Osteocyte (in vitro differentiated cells): Measurements from ENCODE around the gene PFKM. TPM values are rescaled to one million over a fixed set of nuclear protein-coding genes. Genes with fewer than 3 reads are reported as not detected.

Source experiments
- DNase-seq: peaks from one replicate; pipeline ENCODE4 v3.0.0; 2021; ENCODE audit warnings: mixed read lengths; ENCODE audit not compliant: unreplicated experiment; ENCODE audit errors: extremely low spot score
- H3K27ac Mint-ChIP-seq: one replicate; pipeline ENCODE4 v1.8.0; 2021; ENCODE audit warnings: mild to moderate bottlenecking, mixed read lengths; ENCODE audit not compliant: unreplicated experiment
- H3K27me3 Mint-ChIP-seq: one replicate; pipeline ENCODE4 v1.8.0; 2021; ENCODE audit warnings: mixed read lengths; ENCODE audit not compliant: unreplicated experiment
- H3K36me3 Mint-ChIP-seq: one replicate; pipeline ENCODE4 v1.8.0; 2021; ENCODE audit warnings: mixed read lengths; ENCODE audit not compliant: unreplicated experiment
- H3K4me1 Mint-ChIP-seq: one replicate; pipeline ENCODE4 v1.8.0; 2021; ENCODE audit warnings: mixed read lengths; ENCODE audit not compliant: unreplicated experiment
- H3K4me3 Mint-ChIP-seq: one replicate; pipeline ENCODE4 v1.8.0; 2021; ENCODE audit warnings: mild to moderate bottlenecking, moderate library complexity, mixed read lengths; ENCODE audit not compliant: unreplicated experiment
- H3K9me3 Mint-ChIP-seq: one replicate; pipeline ENCODE4 v1.8.0; 2021; ENCODE audit warnings: mixed read lengths; ENCODE audit not compliant: unreplicated experiment
- total RNA-seq: library from RNA; stranded (reverse); gene quantifications from 2 replicates; pipeline ENCODE4 v1.2.1, GENCODE V29; 2021
- TF ChIP-seq, protein P1 (sequence below): fragments of 200-600 bp; sonication (generic); IDR thresholded peaks from 2 replicates; pipeline ENCODE4 v1.5.0; 2021; ENCODE audit warnings: antibody characterized with exemption, mild to moderate bottlenecking, moderate library complexity

The PFKM gene
- total RNA-seq, 1 donor from 2014 or later = 78.0 TPM

DNA sequence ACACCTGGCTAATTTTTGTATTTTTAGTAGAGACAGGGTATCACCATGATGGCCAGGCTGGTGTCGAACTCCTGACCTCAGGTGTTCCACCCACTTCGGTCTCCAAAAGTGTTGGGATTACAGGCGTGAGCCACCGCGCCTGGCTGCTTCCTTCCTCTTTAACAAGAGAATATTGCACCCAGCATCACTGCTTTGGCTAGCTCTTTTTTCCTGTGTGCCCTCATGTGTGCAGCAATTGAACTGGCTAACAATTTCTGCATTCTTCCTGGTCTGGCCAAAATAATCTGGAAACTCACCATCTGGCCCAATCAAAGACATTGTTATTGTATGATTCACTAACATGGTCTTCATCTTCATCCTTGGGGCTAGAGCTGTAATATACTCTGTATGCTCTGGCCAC, 40.9 kb downstream of the PFKM start:
- Mint-ChIP-seq H3K4me1 (peaks cover 16% of the 10 kb centered on the region), H3K36me3 (no peaks in the 10 kb centered on the region), H3K27me3 (peaks cover 37% of the 10 kb centered on the region), H3K4me3 (no peak overlapping the region), H3K9me3 (no peaks in the 10 kb centered on the region), H3K27ac (no peak overlapping the region)
- TF ChIP-seq, protein P1, sequence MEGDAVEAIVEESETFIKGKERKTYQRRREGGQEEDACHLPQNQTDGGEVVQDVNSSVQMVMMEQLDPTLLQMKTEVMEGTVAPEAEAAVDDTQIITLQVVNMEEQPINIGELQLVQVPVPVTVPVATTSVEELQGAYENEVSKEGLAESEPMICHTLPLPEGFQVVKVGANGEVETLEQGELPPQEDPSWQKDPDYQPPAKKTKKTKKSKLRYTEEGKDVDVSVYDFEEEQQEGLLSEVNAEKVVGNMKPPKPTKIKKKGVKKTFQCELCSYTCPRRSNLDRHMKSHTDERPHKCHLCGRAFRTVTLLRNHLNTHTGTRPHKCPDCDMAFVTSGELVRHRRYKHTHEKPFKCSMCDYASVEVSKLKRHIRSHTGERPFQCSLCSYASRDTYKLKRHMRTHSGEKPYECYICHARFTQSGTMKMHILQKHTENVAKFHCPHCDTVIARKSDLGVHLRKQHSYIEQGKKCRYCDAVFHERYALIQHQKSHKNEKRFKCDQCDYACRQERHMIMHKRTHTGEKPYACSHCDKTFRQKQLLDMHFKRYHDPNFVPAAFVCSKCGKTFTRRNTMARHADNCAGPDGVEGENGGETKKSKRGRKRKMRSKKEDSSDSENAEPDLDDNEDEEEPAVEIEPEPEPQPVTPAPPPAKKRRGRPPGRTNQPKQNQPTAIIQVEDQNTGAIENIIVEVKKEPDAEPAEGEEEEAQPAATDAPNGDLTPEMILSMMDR = no peak
- DNase-seq = no peak

DNA sequence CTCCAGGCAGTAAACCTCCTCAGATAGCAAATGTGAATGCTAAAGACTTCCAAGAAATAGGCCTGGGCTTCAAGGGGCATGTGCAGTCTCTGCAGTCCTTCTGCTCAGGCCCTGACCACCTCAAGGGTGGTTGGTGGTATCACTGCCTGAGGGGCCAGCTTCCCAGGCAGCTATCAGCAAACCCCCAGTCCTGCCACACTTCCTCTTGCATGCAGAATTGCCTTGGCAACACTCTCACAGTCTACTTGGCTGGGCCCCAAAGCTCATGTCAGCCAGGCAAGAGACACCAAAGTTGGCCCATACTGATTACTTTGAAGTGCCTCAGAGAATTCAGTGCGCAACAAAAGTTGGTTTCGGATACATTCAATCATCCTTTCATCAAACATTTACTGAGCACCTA, 41.6 kb downstream of the PFKM start:
- DNase-seq = no peak
- TF ChIP-seq, protein P1 = no peak
- H3K27ac Mint-ChIP-seq = no peak overlapping the region
- H3K4me3 Mint-ChIP-seq = no peak overlapping the region
- H3K4me1 Mint-ChIP-seq = peaks cover 16% of the 10 kb centered on the region
- no peaks in the 10 kb centered on the region for H3K9me3 Mint-ChIP-seq
- H3K36me3 Mint-ChIP-seq = no peaks in the 10 kb centered on the region
- H3K27me3 Mint-ChIP-seq = peaks cover 39% of the 10 kb centered on the region

DNA sequence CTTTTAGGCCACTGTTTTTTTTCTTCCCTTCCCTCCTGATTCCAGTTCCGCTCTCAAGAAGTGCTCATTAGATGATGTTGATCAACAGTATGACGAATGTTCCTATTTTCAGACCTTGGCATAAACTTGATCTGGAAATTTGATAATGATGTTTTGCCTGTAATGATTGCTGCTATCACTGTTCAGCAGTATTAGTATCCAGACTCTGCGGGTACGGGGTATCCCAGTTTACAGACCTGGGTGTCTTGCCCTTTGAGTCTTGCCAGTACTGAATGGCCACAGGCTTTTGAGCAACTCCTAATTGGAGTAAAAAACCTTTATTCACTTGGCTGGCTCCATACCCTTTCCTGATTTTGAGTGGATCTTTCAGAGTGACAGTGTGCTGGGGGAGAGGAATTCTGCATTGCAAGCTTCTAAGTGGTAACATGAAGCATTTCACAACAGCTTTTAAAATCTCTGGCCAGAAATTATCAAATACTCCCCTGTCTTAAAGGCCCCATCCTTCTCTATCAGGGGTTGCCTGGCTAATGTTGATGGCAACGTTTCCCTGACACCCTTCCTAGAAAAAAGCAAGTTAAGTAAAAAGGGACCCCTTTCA, 44.1 kb downstream of the PFKM start:
- H3K27me3 Mint-ChIP-seq = peaks cover 46% of the 10 kb centered on the region
- H3K4me3 Mint-ChIP-seq = no peak overlapping the region
- TF ChIP-seq, protein P1 = no peak
- no peaks in the 10 kb centered on the region for H3K9me3 Mint-ChIP-seq
- no peak overlapping the region for H3K27ac Mint-ChIP-seq
- DNase-seq = no peak
- no peaks in the 10 kb centered on the region for H3K4me1 Mint-ChIP-seq
- H3K36me3 Mint-ChIP-seq = no peaks in the 10 kb centered on the region

DNA sequence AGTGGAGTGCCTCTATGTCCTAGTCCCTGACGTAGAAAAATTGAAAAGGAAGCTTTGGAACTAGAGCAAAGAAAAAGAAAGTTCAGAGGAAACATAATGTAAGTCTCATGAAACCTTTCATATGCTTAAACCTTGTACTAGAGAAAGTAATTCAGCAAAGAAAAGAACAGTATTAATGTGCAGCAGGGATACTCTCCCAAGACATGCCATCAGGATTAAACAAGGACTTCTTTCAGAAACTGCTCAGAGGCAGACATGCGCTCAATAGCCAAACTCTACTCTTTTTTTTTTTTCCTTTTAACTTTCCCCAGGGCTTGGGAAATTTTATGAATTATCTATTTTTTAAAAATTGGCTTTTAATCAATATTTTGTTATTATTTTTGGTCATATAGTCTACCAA, 45.3 kb downstream of the PFKM start:
- H3K4me3 Mint-ChIP-seq = no peak overlapping the region
- H3K9me3 Mint-ChIP-seq = no peaks in the 10 kb centered on the region
- H3K27ac Mint-ChIP-seq = no peak overlapping the region
- no peaks in the 10 kb centered on the region for H3K36me3 Mint-ChIP-seq
- TF ChIP-seq, protein P1 = no peak
- peaks cover 46% of the 10 kb centered on the region for H3K27me3 Mint-ChIP-seq
- no peaks in the 10 kb centered on the region for H3K4me1 Mint-ChIP-seq
- no peak for DNase-seq

DNA sequence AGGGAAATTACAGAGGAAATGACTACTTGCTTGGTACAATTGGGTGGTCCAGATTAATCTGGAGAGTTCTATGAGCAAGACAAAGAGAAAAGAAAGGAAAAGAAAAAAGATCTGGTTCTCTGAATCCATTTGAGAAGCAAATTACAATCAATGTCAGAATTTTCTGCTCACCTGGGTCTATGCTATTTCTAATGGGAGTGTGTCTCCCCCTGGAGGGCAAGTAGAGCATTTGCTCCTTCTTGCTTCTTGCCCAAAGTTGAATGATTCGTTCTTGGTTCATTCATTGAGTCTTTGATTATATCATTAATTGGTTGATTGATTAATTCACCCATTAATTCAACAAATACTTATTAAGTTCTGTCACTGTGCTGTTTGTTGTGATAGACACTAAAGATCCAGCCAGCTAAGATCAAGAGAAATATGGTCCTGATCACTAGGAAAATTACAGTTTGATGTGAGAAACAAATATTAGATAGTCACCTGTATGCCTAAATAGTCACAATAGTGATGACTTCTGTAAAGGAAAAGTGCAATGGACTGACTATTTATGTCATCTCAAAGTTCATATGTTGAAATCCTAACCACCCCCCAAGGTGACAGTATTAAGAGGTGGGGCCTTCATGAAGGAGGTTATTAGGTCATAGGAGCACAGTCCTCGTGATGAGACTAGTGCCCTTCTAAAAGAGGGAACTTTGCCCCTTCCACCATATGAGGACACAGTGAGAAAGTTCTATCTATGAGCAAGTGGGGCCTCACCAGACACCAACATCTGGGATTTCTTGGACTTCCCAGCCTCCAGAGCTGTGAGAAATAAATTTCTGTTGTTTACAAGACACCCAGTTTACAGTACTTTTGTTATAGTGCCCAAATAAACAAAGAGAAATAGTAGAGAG, 46.2 kb downstream of the PFKM start:
- no peaks in the 10 kb centered on the region for H3K9me3 Mint-ChIP-seq
- H3K27me3 Mint-ChIP-seq = peaks cover 50% of the 10 kb centered on the region
- TF ChIP-seq, protein P1 = peak; percentile 93
- no peaks in the 10 kb centered on the region for H3K36me3 Mint-ChIP-seq
- no peaks in the 10 kb centered on the region for H3K4me1 Mint-ChIP-seq
- H3K4me3 Mint-ChIP-seq = no peak overlapping the region
- H3K27ac Mint-ChIP-seq = no peak overlapping the region
- no peak for DNase-seq
